Activated CD8-positive, alpha-beta memory T cell treated with anti-CD3 and anti-CD28 coated beads, Interleukin-2, amount 50 U/mL, for 1 hour (primary cell): Measurements from ENCODE around the gene UBAC1.

Source experiments
- DNase-seq: peaks from one replicate; pipeline ENCODE4 v3.0.0-alpha.2; 2020; ENCODE audit errors: extremely low read depth

The UBAC1 gene

GRCh38 chr9:135884328-135885035 is 76.7 kb downstream of the UBAC1 start:
- no peak for DNase-seq

DNA sequence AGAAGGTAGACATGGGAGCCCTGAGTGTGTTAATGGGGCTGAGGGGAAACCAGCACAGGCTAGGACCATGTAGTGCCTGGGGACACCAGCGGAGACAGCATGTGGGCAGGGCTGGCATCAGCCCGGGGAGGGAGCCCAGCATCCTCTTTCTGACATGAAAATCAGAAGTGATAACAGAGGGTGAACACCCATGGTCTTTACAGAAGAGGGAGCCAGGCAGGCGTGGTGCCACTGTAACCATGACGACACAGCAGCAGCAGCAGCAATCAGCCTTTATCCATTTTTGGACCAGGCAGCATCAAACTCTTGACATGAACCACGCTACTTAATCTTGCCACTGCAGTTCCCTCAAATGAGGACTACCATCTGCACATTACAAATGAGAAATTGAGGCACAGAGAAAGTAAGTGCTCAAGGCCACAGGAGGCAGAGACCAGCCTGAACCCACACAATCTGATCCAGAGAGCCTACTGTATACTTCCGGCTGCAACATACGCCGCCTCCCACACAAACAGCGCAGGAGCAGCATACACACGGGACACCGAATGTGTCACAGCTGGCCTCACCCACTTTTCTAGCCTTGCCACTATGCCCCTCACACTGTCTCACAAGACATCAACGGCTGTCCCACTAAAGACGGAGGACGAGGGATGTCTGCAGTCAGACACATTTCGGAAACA is 77.6 kb downstream of the UBAC1 start:
- no peak for DNase-seq
